GM23338 (cell line): ENCODE results near the gene ACSM6. TPM values are rescaled to one million over a fixed set of nuclear protein-coding genes. Genes with fewer than 3 reads are reported as not detected.
"Not testable (repeated sequence)": the region's sequence is repeated elsewhere in the genome, so short reads cannot be mapped to it uniquely, and the experiment has no call there.

ENCODE experiments used
- ATAC-seq: fragments of 200-7000 bp; cut with Tn5 transposase; 3 replicates; pipeline ENCODE4 v1.9.1; 2020
- DNase-seq: peaks from one replicate; pipeline ENCODE4 v3.0.0-alpha.2; 2015; ENCODE audit warnings: low spot score
- H2AFZ ChIP-seq: fragments of 200-600 bp; sonication (generic); 2 replicates; pipeline ENCODE4 v1.8.0; 2016; ENCODE audit warnings: antibody characterized with exemption, mild to moderate bottlenecking, moderate library complexity
- H3F3A ChIP-seq: fragments of 200-600 bp; sonication (generic); replicated peaks from 2 replicates; pipeline ENCODE4 v1.8.0; 2017; ENCODE audit warnings: antibody characterized with exemption, mixed run types, low read depth
- H3K27ac ChIP-seq: fragments of 200-600 bp; sonication (generic); 2 replicates; pipeline ENCODE4 v1.6.1; 2016; ENCODE audit warnings: low read depth
- H3K27me3 ChIP-seq: fragments of 200-600 bp; sonication (generic); 2 replicates; pipeline ENCODE4 v1.8.0; 2016; ENCODE audit warnings: mild to moderate bottlenecking, mixed run types, moderate library complexity; ENCODE audit not compliant: insufficient read depth
- H3K36me3 ChIP-seq: fragments of 200-600 bp; sonication (generic); 2 replicates; pipeline ENCODE4 v1.8.0; 2016; ENCODE audit warnings: mild to moderate bottlenecking; ENCODE audit not compliant: insufficient read depth
- H3K4me1 ChIP-seq: fragments of 200-600 bp; sonication (generic); 2 replicates; pipeline ENCODE4 v1.8.0; 2016; ENCODE audit warnings: mild to moderate bottlenecking, moderate library complexity; ENCODE audit not compliant: insufficient read depth
- H3K4me2 ChIP-seq: fragments of 200-600 bp; sonication (generic); 2 replicates; pipeline ENCODE4 v1.7.1; 2017; ENCODE audit warnings: mixed run types
- H3K4me3 ChIP-seq: fragments of 200-600 bp; sonication (generic); 2 replicates; pipeline ENCODE4 v1.6.1; 2016; ENCODE audit warnings: mixed run types
- H3K79me2 ChIP-seq: fragments of 200-600 bp; sonication (generic); replicated peaks from 2 replicates; pipeline ENCODE4 v1.8.0; 2017; ENCODE audit warnings: mild to moderate bottlenecking; ENCODE audit not compliant: insufficient read depth
- H3K9me2 ChIP-seq: fragments of 200-600 bp; sonication (generic); 2 replicates; pipeline ENCODE4 v1.8.0; 2017; ENCODE audit not compliant: insufficient read depth
- H4K20me1 ChIP-seq: fragments of 200-600 bp; sonication (generic); replicated peaks from 2 replicates; pipeline ENCODE4 v1.8.0; 2017; ENCODE audit warnings: mild to moderate bottlenecking; ENCODE audit not compliant: insufficient read depth
- H3K27ac Mint-ChIP-seq: 2 replicates; pipeline ENCODE4 v1.8.0; 2020; ENCODE audit warnings: inconsistent platforms, mild to moderate bottlenecking, moderate library complexity, mixed read lengths
- H3K27me3 Mint-ChIP-seq: 3 replicates; pipeline ENCODE4 v1.8.0; 2022; ENCODE audit warnings: low read depth, mild to moderate bottlenecking, moderate library complexity, mixed read lengths, inconsistent platforms; ENCODE audit not compliant: insufficient read depth, poor library complexity
- H3K36me3 Mint-ChIP-seq: 3 replicates; pipeline ENCODE4 v1.8.0; 2021; ENCODE audit warnings: low read depth, mild to moderate bottlenecking, inconsistent platforms, moderate library complexity, mixed read lengths
- H3K4me1 Mint-ChIP-seq: 3 replicates; pipeline ENCODE4 v1.8.0; 2020; ENCODE audit warnings: mild to moderate bottlenecking, inconsistent platforms, mixed read lengths
- H3K4me3 Mint-ChIP-seq: 3 replicates; pipeline ENCODE4 v1.8.0; 2021; ENCODE audit warnings: moderate library complexity, mild to moderate bottlenecking, inconsistent platforms, mixed read lengths
- H3K9me3 Mint-ChIP-seq: 3 replicates; pipeline ENCODE4 v1.8.0; 2020; ENCODE audit warnings: moderate library complexity, mild to moderate bottlenecking, inconsistent platforms, mixed read lengths
- CREB1 ChIP-seq: fragments of 250-450 bp; sonication (Bioruptor Pico); IDR thresholded peaks from 2 replicates; pipeline ENCODE4 v1.5.0; 2020; ENCODE audit warnings: low read depth, mild to moderate bottlenecking, moderate library complexity
- CTCF ChIP-seq, 2 experiments: fragments of 200-600 bp in 1 of 2; sonication (generic) in 1 of 2; conservative IDR thresholded peaks; 2 replicates each; pipeline versions ENCODE4 v1.5.1 to v1.6.1; 2016 to 2017; ENCODE audit warnings: antibody characterized with exemption in 2 of 2, low read depth in 2 of 2, mild to moderate bottlenecking in 2 of 2, moderate library complexity in 1 of 2
- ETS1 ChIP-seq: IDR thresholded peaks from 2 replicates; pipeline ENCODE4 v1.6.1; 2016; ENCODE audit warnings: antibody characterized with exemption
- EZH2phosphoT487 ChIP-seq: fragments of 200-600 bp; sonication (generic); IDR thresholded peaks from one replicate; pipeline ENCODE4 v1.8.1; 2018; ENCODE audit warnings: antibody characterized with exemption; ENCODE audit not compliant: unreplicated experiment
- NANOG ChIP-seq: IDR thresholded peaks from 2 replicates; pipeline ENCODE4 v1.6.1; 2016; ENCODE audit warnings: antibody characterized with exemption, borderline replicate concordance
- POLR2AphosphoS5 ChIP-seq: IDR thresholded peaks from 2 replicates; pipeline ENCODE4 v1.6.1; 2016; ENCODE audit warnings: antibody characterized with exemption, low read depth
- STAT1 ChIP-seq: IDR thresholded peaks from one replicate; pipeline ENCODE4 v1.6.1; 2016; ENCODE audit warnings: antibody characterized with exemption; ENCODE audit not compliant: unreplicated experiment
- ZNF331 ChIP-seq: fragments of 250-450 bp; sonication (Bioruptor Pico); IDR thresholded peaks from 2 replicates; pipeline ENCODE4 v1.5.0; 2020; ENCODE audit warnings: low read depth, mild to moderate bottlenecking, moderate library complexity
- polyA plus RNA-seq: library from polyadenylated mRNA; unstranded; fragments of >200 nt; fragmentation: Nextera tagmentation; extraction: Ambion mirVana; gene quantifications from 2 replicates; pipeline ENCODE4 v1.2.1, GENCODE V29; 2016
- total RNA-seq: library from RNA; depleted of rRNA; stranded (reverse); fragments of >200 nt; shearing (Covaris generic); gene quantifications from 2 replicates; pipeline ENCODE4 v1.2.3, GENCODE V29; 2014
- TF ChIP-seq, protein P1 (sequence below): fragments of 250-450 bp; sonication (Bioruptor Pico); IDR thresholded peaks from 2 replicates; pipeline ENCODE4 v1.5.0; 2020; ENCODE audit warnings: mild to moderate bottlenecking, moderate library complexity

ACSM6 gene
- total and polyA plus RNA-seq, 2 experiments from 2014 or later, result 0.65 TPM; not detected in 1

DNA sequence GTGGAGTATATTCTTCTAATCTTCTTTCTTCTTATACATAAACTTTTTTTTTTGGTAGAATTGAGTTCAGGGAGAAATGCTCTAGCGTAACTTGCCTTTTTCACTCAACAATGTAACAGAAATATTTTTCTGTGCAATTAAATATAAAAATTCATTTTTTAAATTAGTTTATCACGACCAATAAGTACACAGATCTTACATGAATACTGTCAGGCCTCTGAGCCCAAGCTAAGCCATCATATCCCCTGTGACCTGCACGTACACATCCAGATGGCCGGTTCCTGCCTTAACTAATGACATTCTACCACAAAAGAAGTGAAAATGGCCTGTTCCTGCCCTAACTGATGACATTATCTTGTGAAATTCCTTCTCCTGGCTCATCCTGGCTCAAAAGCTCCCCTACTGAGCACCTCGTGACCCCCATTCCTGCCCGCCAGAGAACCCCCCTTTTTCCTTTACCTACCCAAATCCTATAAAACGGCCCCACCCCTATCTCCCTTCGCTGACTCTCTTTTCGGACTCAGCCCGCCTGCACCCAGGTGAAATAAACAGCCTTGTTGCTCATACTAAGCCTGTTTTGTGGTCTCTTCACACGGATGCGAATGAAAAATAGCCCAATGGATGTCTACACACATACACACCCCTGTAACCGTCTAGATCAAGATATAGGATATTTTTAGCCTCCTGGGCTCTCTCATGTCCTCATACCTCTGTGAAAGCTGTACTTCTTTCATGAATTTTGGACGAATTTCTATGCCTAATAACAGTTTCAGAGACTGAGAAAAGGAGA, 35.1 kb downstream of the ACSM6 start:
- ATAC-seq, H3K27me3 ChIP-seq, H3K9me2 ChIP-seq, H3K9me3 Mint-ChIP-seq, H3K79me2 ChIP-seq, H2AFZ ChIP-seq, H3K27me3 Mint-ChIP-seq, H3K36me3 ChIP-seq, H4K20me1 ChIP-seq, DNase-seq: not testable (repeated sequence)
- peak overlapping the region; percentile 9 for H3K4me2 ChIP-seq
- Mint-ChIP-seq H3K4me1 (peaks cover 45% of the 10 kb centered on the region), H3K27ac (peak overlapping the region; percentile 98), H3K36me3 (peaks cover 46% of the 10 kb centered on the region), H3K4me3 (peak overlapping the region; percentile 76)
- peak overlapping the region; percentile 48; the same call in 1 of the 2 replicates for H3K4me3 ChIP-seq
- peaks cover 14% of the 10 kb centered on the region for H3K4me1 ChIP-seq
- H3K27ac ChIP-seq, result peak overlapping the region; percentile 100
- peaks cover 21% of the 10 kb centered on the region for H3F3A ChIP-seq

GRCh38 chr10:95229724-95230627, 35.9 kb downstream of the ACSM6 start:
- H3F3A ChIP-seq, result peaks cover 21% of the 10 kb centered on the region
- peaks cover 10% of the 10 kb centered on the region for H3K9me2 ChIP-seq
- Mint-ChIP-seq H3K27ac (peak overlapping the region; percentile 98), H3K4me1 (peaks cover 47% of the 10 kb centered on the region), H3K36me3 (peaks cover 41% of the 10 kb centered on the region), H3K27me3 (peaks cover 10% of the 10 kb centered on the region), H3K9me3 (peaks cover under 1% of the 10 kb centered on the region; the same call in 1 of the 3 replicates), H3K4me3 (peak overlapping the region; percentile 76)
- peak; percentile 65 for ATAC-seq
- peak overlapping the region; percentile 77 for H3K4me2 ChIP-seq
- peak; percentile 89 for DNase-seq
- peaks cover 15% of the 10 kb centered on the region for H3K4me1 ChIP-seq
- no peaks in the 10 kb centered on the region for H3K36me3 ChIP-seq
- H4K20me1 ChIP-seq, result no peaks in the 10 kb centered on the region
- H2AFZ ChIP-seq, result no peak overlapping the region
- peak overlapping the region; percentile 48 for H3K4me3 ChIP-seq
- H3K27ac ChIP-seq, result peak overlapping the region; percentile 100
- TF ChIP-seq CREB1 (CRISPR knock-in tag) (no peak), POLR2AphosphoS5 (no peak; the same call in 1 of the 2 replicates), STAT1 (no peak), CTCF (conservative IDR thresholded peaks at IDR 0.05; ENCODE audit: low read depth in 2 of 2) (no peak), NANOG (peak; percentile 96), EZH2phosphoT487 (no peak), ZNF331 (CRISPR knock-in tag) (no peak), ETS1 (peak; percentile 26; the same call in 1 of the 2 replicates)
- TF ChIP-seq, protein P1, sequence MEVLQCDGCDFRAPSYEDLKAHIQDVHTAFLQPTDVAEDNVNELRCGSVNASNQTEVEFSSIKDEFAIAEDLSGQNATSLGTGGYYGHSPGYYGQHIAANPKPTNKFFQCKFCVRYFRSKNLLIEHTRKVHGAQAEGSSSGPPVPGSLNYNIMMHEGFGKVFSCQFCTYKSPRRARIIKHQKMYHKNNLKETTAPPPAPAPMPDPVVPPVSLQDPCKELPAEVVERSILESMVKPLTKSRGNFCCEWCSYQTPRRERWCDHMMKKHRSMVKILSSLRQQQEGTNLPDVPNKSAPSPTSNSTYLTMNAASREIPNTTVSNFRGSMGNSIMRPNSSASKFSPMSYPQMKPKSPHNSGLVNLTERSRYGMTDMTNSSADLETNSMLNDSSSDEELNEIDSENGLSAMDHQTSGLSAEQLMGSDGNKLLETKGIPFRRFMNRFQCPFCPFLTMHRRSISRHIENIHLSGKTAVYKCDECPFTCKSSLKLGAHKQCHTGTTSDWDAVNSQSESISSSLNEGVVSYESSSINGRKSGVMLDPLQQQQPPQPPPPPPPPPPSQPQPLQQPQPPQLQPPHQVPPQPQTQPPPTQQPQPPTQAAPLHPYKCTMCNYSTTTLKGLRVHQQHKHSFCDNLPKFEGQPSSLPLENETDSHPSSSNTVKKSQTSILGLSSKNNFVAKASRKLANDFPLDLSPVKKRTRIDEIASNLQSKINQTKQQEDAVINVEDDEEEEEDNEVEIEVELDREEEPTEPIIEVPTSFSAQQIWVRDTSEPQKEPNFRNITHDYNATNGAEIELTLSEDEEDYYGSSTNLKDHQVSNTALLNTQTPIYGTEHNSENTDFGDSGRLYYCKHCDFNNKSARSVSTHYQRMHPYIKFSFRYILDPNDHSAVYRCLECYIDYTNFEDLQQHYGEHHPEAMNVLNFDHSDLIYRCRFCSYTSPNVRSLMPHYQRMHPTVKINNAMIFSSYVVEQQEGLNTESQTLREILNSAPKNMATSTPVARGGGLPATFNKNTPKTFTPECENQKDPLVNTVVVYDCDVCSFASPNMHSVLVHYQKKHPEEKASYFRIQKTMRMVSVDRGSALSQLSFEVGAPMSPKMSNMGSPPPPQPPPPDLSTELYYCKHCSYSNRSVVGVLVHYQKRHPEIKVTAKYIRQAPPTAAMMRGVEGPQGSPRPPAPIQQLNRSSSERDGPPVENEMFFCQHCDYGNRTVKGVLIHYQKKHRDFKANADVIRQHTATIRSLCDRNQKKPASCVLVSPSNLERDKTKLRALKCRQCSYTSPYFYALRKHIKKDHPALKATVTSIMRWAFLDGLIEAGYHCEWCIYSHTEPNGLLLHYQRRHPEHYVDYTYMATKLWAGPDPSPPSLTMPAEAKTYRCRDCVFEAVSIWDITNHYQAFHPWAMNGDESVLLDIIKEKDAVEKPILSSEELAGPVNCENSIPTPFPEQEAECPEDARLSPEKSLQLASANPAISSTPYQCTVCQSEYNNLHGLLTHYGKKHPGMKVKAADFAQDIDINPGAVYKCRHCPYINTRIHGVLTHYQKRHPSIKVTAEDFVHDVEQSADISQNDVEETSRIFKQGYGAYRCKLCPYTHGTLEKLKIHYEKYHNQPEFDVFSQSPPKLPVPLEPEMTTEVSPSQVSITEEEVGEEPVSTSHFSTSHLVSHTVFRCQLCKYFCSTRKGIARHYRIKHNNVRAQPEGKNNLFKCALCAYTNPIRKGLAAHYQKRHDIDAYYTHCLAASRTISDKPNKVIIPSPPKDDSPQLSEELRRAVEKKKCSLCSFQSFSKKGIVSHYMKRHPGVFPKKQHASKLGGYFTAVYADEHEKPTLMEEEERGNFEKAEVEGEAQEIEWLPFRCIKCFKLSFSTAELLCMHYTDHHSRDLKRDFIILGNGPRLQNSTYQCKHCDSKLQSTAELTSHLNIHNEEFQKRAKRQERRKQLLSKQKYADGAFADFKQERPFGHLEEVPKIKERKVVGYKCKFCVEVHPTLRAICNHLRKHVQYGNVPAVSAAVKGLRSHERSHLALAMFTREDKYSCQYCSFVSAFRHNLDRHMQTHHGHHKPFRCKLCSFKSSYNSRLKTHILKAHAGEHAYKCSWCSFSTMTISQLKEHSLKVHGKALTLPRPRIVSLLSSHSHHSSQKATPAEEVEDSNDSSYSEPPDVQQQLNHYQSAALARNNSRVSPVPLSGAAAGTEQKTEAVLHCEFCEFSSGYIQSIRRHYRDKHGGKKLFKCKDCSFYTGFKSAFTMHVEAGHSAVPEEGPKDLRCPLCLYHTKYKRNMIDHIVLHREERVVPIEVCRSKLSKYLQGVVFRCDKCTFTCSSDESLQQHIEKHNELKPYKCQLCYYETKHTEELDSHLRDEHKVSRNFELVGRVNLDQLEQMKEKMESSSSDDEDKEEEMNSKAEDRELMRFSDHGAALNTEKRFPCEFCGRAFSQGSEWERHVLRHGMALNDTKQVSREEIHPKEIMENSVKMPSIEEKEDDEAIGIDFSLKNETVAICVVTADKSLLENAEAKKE (CRISPR knock-in tag), result no peak
- no peaks in the 10 kb centered on the region for H3K79me2 ChIP-seq
- H3K27me3 ChIP-seq, result no peaks in the 10 kb centered on the region
